Left lobe of liver (tissue), 2 donors: ENCODE data around the gene MLX. TPM values are rescaled to one million over a fixed set of nuclear protein-coding genes. Genes with fewer than 3 reads are reported as not detected.

ENCODE experiments used
- ATAC-seq: fragments of 200-7000 bp; cut with Tn5 transposase; one replicate; pipeline ENCODE4 v1.9.1; 2020; ENCODE audit warnings: mild to moderate bottlenecking, moderate library complexity
- DNase-seq: peaks from one replicate; pipeline ENCODE4 v3.0.0-alpha.2; 2020; ENCODE audit warnings: low spot score
- total RNA-seq: library from RNA; stranded (reverse); gene quantifications from one replicate; pipeline ENCODE4 v1.2.1, GENCODE V29; 2021
- donor health status: DM: no; HTN: no; CAD: no; lungs with moderate emphysema.
- donor health status: DM: no; HTN: yes; CAD: no.

Gene MLX
- total RNA-seq, result 38.7 TPM

- DNase-seq (peak; percentile 97), ATAC-seq (peak; percentile 68)
Observed at GRCh38 chr17:42566883-42567573, at the start of gene MLX. Gene MLX (plus strand): TSS chr17:42567100. CDS start chr17:42567125, 25 bp downstream.

- peak; percentile 74 for ATAC-seq
- DNase-seq, result peak; percentile 83
Observed at GRCh38 chr17:42517516-42517915, 49.4 kb upstream of the MLX start.

- peak; percentile 57 for DNase-seq
- peak; percentile 3 for ATAC-seq
Observed at GRCh38 chr17:42518046-42518754, 48.7 kb upstream of the MLX start.

GRCh38 chr17:42518755-42519545, 48.0 kb upstream of the MLX start:
- ATAC-seq, result no peak
- DNase-seq, result peak; percentile 49

GRCh38 chr17:42519546-42520491, 47.1 kb upstream of the MLX start:
- ATAC-seq, result peak; percentile 65
- peak; percentile 83 for DNase-seq

- no peak for DNase-seq
Observed at GRCh38 chr17:42520540-42520951, 46.4 kb upstream of the MLX start.

GRCh38 chr17:42521036-42521435, 45.9 kb upstream of the MLX start:
- DNase-seq, result no peak

More at GRCh38 chr17:42520540-42520951, 46.4 kb upstream of the MLX start:
- no peak for ATAC-seq

GRCh38 chr17:42521666-42522262, 45.1 kb upstream of the MLX start:
- no peak for DNase-seq
- no peak for ATAC-seq

More at GRCh38 chr17:42521036-42521435, 45.9 kb upstream of the MLX start:
- ATAC-seq, result no peak

GRCh38 chr17:42522263-42522790, 44.6 kb upstream of the MLX start:
- peak; percentile 1 for ATAC-seq
- no peak for DNase-seq

- no peak for DNase-seq
- ATAC-seq, result no peak
Observed at GRCh38 chr17:42522798-42523278, 44.1 kb upstream of the MLX start.

- ATAC-seq, result no peak
- DNase-seq, result no peak
Observed at GRCh38 chr17:42525221-42525620, 41.7 kb upstream of the MLX start.

- ATAC-seq (no peak), DNase-seq (no peak)
Observed at GRCh38 chr17:42526031-42526444, 40.9 kb upstream of the MLX start.

- DNase-seq, result no peak
Observed at GRCh38 chr17:42527932-42528331, 39.0 kb upstream of the MLX start.

GRCh38 chr17:42529061-42529460, 37.8 kb upstream of the MLX start:
- DNase-seq (no peak), ATAC-seq (no peak)

More at GRCh38 chr17:42527932-42528331, 39.0 kb upstream of the MLX start:
- ATAC-seq, result peak; percentile 39

GRCh38 chr17:42530952-42531454, 35.9 kb upstream of the MLX start:
- DNase-seq, result peak; percentile 83

GRCh38 chr17:42531455-42532354, 35.2 kb upstream of the MLX start:
- ATAC-seq, result peak; percentile 40

More at GRCh38 chr17:42530952-42531454, 35.9 kb upstream of the MLX start:
- peak; percentile 66 for ATAC-seq

GRCh38 chr17:42535155-42536047, 31.5 kb upstream of the MLX start:
- ATAC-seq (no peak), DNase-seq (no peak)

More at GRCh38 chr17:42531455-42532354, 35.2 kb upstream of the MLX start:
- peak; percentile 70 for DNase-seq
